DMS 273 (cell line): ENCODE measurements around the gene GJA10.
"Not testable (repeated sequence)": the region's sequence is repeated elsewhere in the genome, so short reads cannot be mapped to it uniquely, and the experiment has no call there.

Experiments used
- DNase-seq: peaks from one replicate; lab custom pipeline; 2025; ENCODE audit not compliant: unreplicated experiment; lab: John Stamatoyannopoulos, UW

Gene GJA10

GRCh38 chr6:89894169-89894568, at the start of gene GJA10:
TSS of gene GJA10 (plus strand) at chr6:89894469. CDS start at chr6:89894469, 0 bp downstream.
- no peak for DNase-seq

- DNase-seq = not testable (repeated sequence)
Observed at GRCh38 chr6:89847513-89847912, 46.8 kb upstream of the GJA10 start.

- DNase-seq = no peak
Observed at GRCh38 chr6:89853068-89853467, 41.2 kb upstream of the GJA10 start.

- no peak for DNase-seq
Observed at GRCh38 chr6:89858041-89858440, 36.2 kb upstream of the GJA10 start.

GRCh38 chr6:89859744-89860143, 34.5 kb upstream of the GJA10 start:
- no peak for DNase-seq

- no peak for DNase-seq
Observed at GRCh38 chr6:89862273-89862672, 32.0 kb upstream of the GJA10 start.

GRCh38 chr6:89862698-89863097, 31.6 kb upstream of the GJA10 start:
- DNase-seq = no peak

GRCh38 chr6:89866024-89866678, 28.1 kb upstream of the GJA10 start:
- no peak for DNase-seq

- no peak for DNase-seq
Observed at GRCh38 chr6:89873721-89874120, 20.5 kb upstream of the GJA10 start.

GRCh38 chr6:89874438-89874837, 19.8 kb upstream of the GJA10 start:
- no peak for DNase-seq

- no peak for DNase-seq
Observed at GRCh38 chr6:89886378-89887120, 7.7 kb upstream of the GJA10 start.

- no peak for DNase-seq
Observed at GRCh38 chr6:89887452-89888137, 6.7 kb upstream of the GJA10 start.

GRCh38 chr6:89888138-89888514, 6.1 kb upstream of the GJA10 start:
- no peak for DNase-seq

- DNase-seq = no peak
Observed at GRCh38 chr6:89888871-89889270, 5.4 kb upstream of the GJA10 start.

- DNase-seq = not testable (repeated sequence)
Observed at GRCh38 chr6:89890845-89891528, 3.3 kb upstream of the GJA10 start.

- not testable (repeated sequence) for DNase-seq
Observed at GRCh38 chr6:89892577-89892976, 1.7 kb upstream of the GJA10 start.

GRCh38 chr6:89895276-89895874, 1.1 kb downstream of the GJA10 start:
- DNase-seq = peak; percentile 45

GRCh38 chr6:89910001-89910901, 16.0 kb downstream of the GJA10 start:
- DNase-seq = not testable (repeated sequence)

GRCh38 chr6:89910902-89911240, 16.6 kb downstream of the GJA10 start:
- DNase-seq = no peak
